Measurements from ENCODE around the gene ITGA4. TPM values are rescaled to one million over a fixed set of nuclear protein-coding genes. Genes with fewer than 3 reads are reported as not detected.

ITGA4 gene
- total and polyA plus RNA-seq, 2 donors (not counting 3 experiments of a cell fraction or from before 2014, with no cell fraction given) = 1.5 to 2.8 TPM

DNA sequence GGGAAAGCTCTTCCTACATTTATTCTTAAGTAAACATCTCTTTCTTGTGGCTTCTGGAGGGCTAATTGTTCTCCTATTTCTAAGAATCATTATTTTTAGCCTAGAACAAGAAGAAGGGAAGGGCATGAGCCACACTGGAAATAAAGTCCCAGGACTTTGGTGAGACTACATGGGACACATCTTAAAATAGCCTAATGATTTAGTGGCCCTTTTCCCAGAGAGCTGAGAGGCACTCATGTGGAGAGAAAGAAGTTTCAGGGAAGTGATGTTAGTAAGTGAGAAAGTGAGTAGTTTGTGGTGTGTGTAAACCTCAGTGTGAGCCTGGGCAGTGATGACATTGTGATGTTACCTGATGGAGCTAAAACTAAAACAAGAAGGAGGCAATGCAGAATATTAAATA, 14.6 kb downstream of the ITGA4 start:
- dilution Hi-C loops (cut with MboI; ENCODE audit: extremely low pct_ligation_motif_present, low sequenced_read_pairs) = no loop called here
- Histone ChIP-seq H3K79me2 (ENCODE audit: control insufficient read depth, insufficient read depth, low read length) (no peaks in the 10 kb centered on the region), H2AFZ (ENCODE audit: low read depth, low read length) (no peak overlapping the region), H3K9me1 (replicated peaks; ENCODE audit: control insufficient read depth, extremely low read depth, insufficient read depth, low read length) (no peaks in the 10 kb centered on the region), H3K4me3 (replicated peaks in 1 of 3; ENCODE audit: insufficient read depth in 1 of 3, low read depth in 1 of 3, low read length in 3 of 3) (no peak overlapping the region), H3K4me1 (ENCODE audit: control insufficient read depth, extremely low read depth, insufficient read depth, low read length) (no peaks in the 10 kb centered on the region), H3K27me3 (ENCODE audit: control insufficient read depth in 2 of 2, insufficient read depth in 2 of 2, low read length in 2 of 2) (no peaks in the 10 kb centered on the region), H3K4me2 (ENCODE audit: insufficient read depth, low read length) (no peak overlapping the region), H3K9ac (replicated peaks; ENCODE audit: extremely low read depth, insufficient read depth, low read length) (no peak overlapping the region), H3K36me3 (ENCODE audit: control insufficient read depth in 2 of 2, extremely low read depth in 1 of 2, insufficient read depth in 2 of 2, low read length in 2 of 2) (no peaks in the 10 kb centered on the region), H4K20me1 (replicated peaks; ENCODE audit: control insufficient read depth, extremely low read depth, insufficient read depth, low read length) (no peaks in the 10 kb centered on the region), H3K27ac (ENCODE audit: insufficient read depth, low read depth, low read length) (no peak overlapping the region), H3K9me3 (replicated peaks; ENCODE audit: control insufficient read depth, insufficient read depth, low read length) (no peaks in the 10 kb centered on the region)
- no peak for FAIRE-seq
- CTCF ChIA-PET = interaction anchor here (1.3 to 3.0 kb wide), 2 partner anchors 367 to 1347 kb away, joined by 3 to 16 read pairs; no protein-coding TSS in a partner anchor
- POLR2A ChIA-PET = no interaction called here
- no peak for DNase-seq (ENCODE audit: low read depth, low spot score)
- BruUV-seq (replicated peaks) = no TSS peak
- TF ChIP-seq POLR2A (IDR thresholded peaks at IDR 0.05; ENCODE audit: low read depth, low read length) (no peak), CTCF (IDR thresholded peaks at IDR 0.05; ENCODE audit: extremely low read depth in 1 of 2, insufficient read depth in 1 of 2, low read depth in 1 of 2, low read length in 2 of 2) (no peak), POLR2AphosphoS5 (IDR thresholded peaks at IDR 0.05; ENCODE audit: insufficient read depth, low read depth, low read length) (no peak), JUN (IDR thresholded peaks at IDR 0.05; ENCODE audit: borderline replicate concordance, insufficient read depth, insufficient read length, low read depth) (no peak), MAX (IDR thresholded peaks at IDR 0.05; ENCODE audit: insufficient read depth, insufficient read length) (no peak), FOS (IDR thresholded peaks at IDR 0.05; ENCODE audit: borderline replicate concordance, insufficient read depth, low read length) (no peak)
- intact Hi-C loops (cut with micrococcal nuclease) = no loop called here

GRCh38 chr2:181472990-181473389, 15.8 kb downstream of the ITGA4 start:
- H3K4me1 ChIP-seq (ENCODE audit: control insufficient read depth, extremely low read depth, insufficient read depth, low read length) = no peaks in the 10 kb centered on the region
- H3K36me3 ChIP-seq (ENCODE audit: control insufficient read depth in 2 of 2, extremely low read depth in 1 of 2, insufficient read depth in 2 of 2, low read length in 2 of 2) = no peaks in the 10 kb centered on the region
- no peak overlapping the region for H3K4me2 ChIP-seq (ENCODE audit: insufficient read depth, low read length)
- ChIA-PET CTCF (no interaction called here), POLR2A (no interaction called here)
- no peaks in the 10 kb centered on the region for H3K27me3 ChIP-seq (ENCODE audit: control insufficient read depth in 2 of 2, insufficient read depth in 2 of 2, low read length in 2 of 2)
- H3K9me3 ChIP-seq (replicated peaks; ENCODE audit: control insufficient read depth, insufficient read depth, low read length) = no peaks in the 10 kb centered on the region
- H3K27ac ChIP-seq (ENCODE audit: insufficient read depth, low read depth, low read length) = no peak overlapping the region
- no peaks in the 10 kb centered on the region for H3K9me1 ChIP-seq (replicated peaks; ENCODE audit: control insufficient read depth, extremely low read depth, insufficient read depth, low read length)
- no peak overlapping the region for H3K9ac ChIP-seq (replicated peaks; ENCODE audit: extremely low read depth, insufficient read depth, low read length)
- no peaks in the 10 kb centered on the region for H4K20me1 ChIP-seq (replicated peaks; ENCODE audit: control insufficient read depth, extremely low read depth, insufficient read depth, low read length)
- no peaks in the 10 kb centered on the region for H3K79me2 ChIP-seq (ENCODE audit: control insufficient read depth, insufficient read depth, low read length)
- TF ChIP-seq MYC (IDR thresholded peaks at IDR 0.05; ENCODE audit: low read depth, low read length) (no peak), JUN (IDR thresholded peaks at IDR 0.05; ENCODE audit: borderline replicate concordance, insufficient read depth, insufficient read length, low read depth) (no peak), MAX (IDR thresholded peaks at IDR 0.05; ENCODE audit: insufficient read depth, insufficient read length) (no peak), EZH2 (IDR thresholded peaks at IDR 0.05; ENCODE audit: borderline replicate concordance, low read depth, low read length, severe bottlenecking) (no peak), CTCF (IDR thresholded peaks at IDR 0.05; ENCODE audit: extremely low read depth in 1 of 2, insufficient read depth in 1 of 2, low read depth in 1 of 2, low read length in 2 of 2) (no peak), POLR2AphosphoS5 (IDR thresholded peaks at IDR 0.05; ENCODE audit: insufficient read depth, low read depth, low read length) (no peak), FOS (IDR thresholded peaks at IDR 0.05; ENCODE audit: borderline replicate concordance, insufficient read depth, low read length) (no peak), GATA2 (IDR thresholded peaks at IDR 0.05; ENCODE audit: insufficient read depth, insufficient read length, low read depth, low read length) (no peak), POLR2A (IDR thresholded peaks at IDR 0.05; ENCODE audit: low read depth, low read length) (no peak)
- H3K4me3 ChIP-seq (replicated peaks in 1 of 3; ENCODE audit: insufficient read depth in 1 of 3, low read depth in 1 of 3, low read length in 3 of 3) = no peak overlapping the region
- BruUV-seq (replicated peaks) = no TSS peak
- dilution Hi-C loops (cut with MboI; ENCODE audit: extremely low pct_ligation_motif_present, low sequenced_read_pairs) (no loop called here), intact Hi-C loops (cut with micrococcal nuclease) (no loop called here)
- FAIRE-seq (no peak), DNase-seq (ENCODE audit: low read depth, low spot score) (no peak)
- H2AFZ ChIP-seq (ENCODE audit: low read depth, low read length) = no peak overlapping the region

All from endothelial cell of umbilical vein (primary cell).